ENCODE data around the gene ZIC4.

DNA sequence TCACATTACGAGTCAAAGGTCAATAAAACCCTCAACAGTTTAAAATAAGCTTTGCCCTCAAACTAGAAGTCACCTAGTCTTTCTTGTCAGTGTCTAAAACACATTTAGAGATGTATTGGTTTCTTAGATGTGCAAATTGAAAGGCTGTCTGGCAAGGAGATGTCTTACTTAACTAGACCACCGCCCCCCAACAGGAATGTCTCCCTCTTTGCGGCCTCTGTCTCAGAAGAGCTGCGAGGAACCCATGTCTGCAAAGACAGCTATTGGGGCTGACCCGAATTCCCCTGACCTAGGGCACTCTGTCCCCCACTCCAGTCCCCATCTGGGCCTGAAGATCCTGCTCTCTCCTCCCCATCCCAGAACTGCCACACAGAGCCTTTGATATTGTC is 46.3 kb downstream of the ZIC4 start:
- TF ChIP-seq, protein P1, sequence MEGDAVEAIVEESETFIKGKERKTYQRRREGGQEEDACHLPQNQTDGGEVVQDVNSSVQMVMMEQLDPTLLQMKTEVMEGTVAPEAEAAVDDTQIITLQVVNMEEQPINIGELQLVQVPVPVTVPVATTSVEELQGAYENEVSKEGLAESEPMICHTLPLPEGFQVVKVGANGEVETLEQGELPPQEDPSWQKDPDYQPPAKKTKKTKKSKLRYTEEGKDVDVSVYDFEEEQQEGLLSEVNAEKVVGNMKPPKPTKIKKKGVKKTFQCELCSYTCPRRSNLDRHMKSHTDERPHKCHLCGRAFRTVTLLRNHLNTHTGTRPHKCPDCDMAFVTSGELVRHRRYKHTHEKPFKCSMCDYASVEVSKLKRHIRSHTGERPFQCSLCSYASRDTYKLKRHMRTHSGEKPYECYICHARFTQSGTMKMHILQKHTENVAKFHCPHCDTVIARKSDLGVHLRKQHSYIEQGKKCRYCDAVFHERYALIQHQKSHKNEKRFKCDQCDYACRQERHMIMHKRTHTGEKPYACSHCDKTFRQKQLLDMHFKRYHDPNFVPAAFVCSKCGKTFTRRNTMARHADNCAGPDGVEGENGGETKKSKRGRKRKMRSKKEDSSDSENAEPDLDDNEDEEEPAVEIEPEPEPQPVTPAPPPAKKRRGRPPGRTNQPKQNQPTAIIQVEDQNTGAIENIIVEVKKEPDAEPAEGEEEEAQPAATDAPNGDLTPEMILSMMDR (IDR thresholded peaks at IDR 0.05; ENCODE audit: low read depth, low read length, missing input control): no peak
- no peak for TF ChIP-seq GABPA (IDR thresholded peaks at IDR 0.05 in 1 of 2, conservative IDR thresholded peaks at IDR 0.05 in 1 of 2)
- TF ChIP-seq RAD21 (IDR thresholded peaks at IDR 0.05): no peak
- TF ChIP-seq, protein P2, sequence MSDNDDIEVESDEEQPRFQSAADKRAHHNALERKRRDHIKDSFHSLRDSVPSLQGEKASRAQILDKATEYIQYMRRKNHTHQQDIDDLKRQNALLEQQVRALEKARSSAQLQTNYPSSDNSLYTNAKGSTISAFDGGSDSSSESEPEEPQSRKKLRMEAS (IDR thresholded peaks at IDR 0.05): no peak
- TF ChIP-seq, protein P3, sequence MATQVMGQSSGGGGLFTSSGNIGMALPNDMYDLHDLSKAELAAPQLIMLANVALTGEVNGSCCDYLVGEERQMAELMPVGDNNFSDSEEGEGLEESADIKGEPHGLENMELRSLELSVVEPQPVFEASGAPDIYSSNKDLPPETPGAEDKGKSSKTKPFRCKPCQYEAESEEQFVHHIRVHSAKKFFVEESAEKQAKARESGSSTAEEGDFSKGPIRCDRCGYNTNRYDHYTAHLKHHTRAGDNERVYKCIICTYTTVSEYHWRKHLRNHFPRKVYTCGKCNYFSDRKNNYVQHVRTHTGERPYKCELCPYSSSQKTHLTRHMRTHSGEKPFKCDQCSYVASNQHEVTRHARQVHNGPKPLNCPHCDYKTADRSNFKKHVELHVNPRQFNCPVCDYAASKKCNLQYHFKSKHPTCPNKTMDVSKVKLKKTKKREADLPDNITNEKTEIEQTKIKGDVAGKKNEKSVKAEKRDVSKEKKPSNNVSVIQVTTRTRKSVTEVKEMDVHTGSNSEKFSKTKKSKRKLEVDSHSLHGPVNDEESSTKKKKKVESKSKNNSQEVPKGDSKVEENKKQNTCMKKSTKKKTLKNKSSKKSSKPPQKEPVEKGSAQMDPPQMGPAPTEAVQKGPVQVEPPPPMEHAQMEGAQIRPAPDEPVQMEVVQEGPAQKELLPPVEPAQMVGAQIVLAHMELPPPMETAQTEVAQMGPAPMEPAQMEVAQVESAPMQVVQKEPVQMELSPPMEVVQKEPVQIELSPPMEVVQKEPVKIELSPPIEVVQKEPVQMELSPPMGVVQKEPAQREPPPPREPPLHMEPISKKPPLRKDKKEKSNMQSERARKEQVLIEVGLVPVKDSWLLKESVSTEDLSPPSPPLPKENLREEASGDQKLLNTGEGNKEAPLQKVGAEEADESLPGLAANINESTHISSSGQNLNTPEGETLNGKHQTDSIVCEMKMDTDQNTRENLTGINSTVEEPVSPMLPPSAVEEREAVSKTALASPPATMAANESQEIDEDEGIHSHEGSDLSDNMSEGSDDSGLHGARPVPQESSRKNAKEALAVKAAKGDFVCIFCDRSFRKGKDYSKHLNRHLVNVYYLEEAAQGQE (IDR thresholded peaks at IDR 0.05): no peak
